ENCODE results near the gene TSPYL1. TPM values are rescaled to one million over a fixed set of nuclear protein-coding genes. Genes with fewer than 3 reads are reported as not detected.
"Not testable (repeated sequence)": the region's sequence is repeated elsewhere in the genome, so short reads cannot be mapped to it uniquely, and the experiment has no call there.

Gene TSPYL1
- polyA plus RNA-seq, 1 donor from 2014 or later: 84.8 TPM

DNA sequence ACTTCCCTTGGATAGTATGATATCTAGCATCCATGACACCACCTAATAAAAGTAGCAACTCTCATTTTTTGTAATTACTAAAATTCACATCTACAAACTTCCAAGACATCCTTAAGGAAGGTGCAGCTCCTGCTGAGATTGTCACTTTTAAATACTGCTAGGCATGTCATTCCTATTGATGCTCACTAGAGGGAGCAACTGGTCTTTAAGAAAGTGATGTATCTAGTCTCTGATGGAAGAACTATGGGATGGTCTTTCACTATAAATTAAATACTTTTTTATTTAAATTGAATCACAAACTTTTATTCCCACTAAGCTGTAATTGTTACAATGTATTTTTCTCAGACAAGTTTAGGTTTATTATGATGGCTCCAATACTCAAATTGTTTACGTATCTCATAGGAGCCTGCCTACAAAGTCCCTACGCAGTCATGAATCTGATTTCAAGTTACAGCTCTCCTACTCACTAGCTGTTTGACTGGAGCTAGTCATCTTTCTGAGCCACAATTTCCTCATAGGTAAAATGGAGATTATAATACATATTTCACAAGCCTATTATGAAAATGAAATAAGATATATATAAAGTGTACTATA is 8.1 kb upstream of the TSPYL1 start:
- Histone ChIP-seq H3K4me3 (ENCODE audit: low read length) (no peak overlapping the region), H4K20me1 (ENCODE audit: insufficient read depth) (no peaks in the 10 kb centered on the region), H2AFZ (ENCODE audit: low read depth, low read length) (no peak overlapping the region), H3K4me2 (ENCODE audit: low read length) (no peak overlapping the region), H3K27me3 (ENCODE audit: insufficient read depth, low read depth, low read length) (no peaks in the 10 kb centered on the region), H3K79me2 (replicated peaks; ENCODE audit: insufficient read depth, low read length) (no peaks in the 10 kb centered on the region), H3K36me3 (ENCODE audit: insufficient read depth, low read length) (no peaks in the 10 kb centered on the region), H3K9ac (ENCODE audit: low read length) (no peak overlapping the region), H3K9me2 (ENCODE audit: insufficient read depth, low read length) (no peaks in the 10 kb centered on the region), H3K9me3 (ENCODE audit: low read length) (no peaks in the 10 kb centered on the region), H3F3A (ENCODE audit: insufficient read depth, low read length, poor library complexity, severe bottlenecking) (no peaks in the 10 kb centered on the region), H3K27ac (ENCODE audit: low read length) (no peak overlapping the region)
- TF ChIP-seq RAD21 (conservative IDR thresholded peaks at IDR 0.05): peak; percentile 84
- TF ChIP-seq, protein P1, sequence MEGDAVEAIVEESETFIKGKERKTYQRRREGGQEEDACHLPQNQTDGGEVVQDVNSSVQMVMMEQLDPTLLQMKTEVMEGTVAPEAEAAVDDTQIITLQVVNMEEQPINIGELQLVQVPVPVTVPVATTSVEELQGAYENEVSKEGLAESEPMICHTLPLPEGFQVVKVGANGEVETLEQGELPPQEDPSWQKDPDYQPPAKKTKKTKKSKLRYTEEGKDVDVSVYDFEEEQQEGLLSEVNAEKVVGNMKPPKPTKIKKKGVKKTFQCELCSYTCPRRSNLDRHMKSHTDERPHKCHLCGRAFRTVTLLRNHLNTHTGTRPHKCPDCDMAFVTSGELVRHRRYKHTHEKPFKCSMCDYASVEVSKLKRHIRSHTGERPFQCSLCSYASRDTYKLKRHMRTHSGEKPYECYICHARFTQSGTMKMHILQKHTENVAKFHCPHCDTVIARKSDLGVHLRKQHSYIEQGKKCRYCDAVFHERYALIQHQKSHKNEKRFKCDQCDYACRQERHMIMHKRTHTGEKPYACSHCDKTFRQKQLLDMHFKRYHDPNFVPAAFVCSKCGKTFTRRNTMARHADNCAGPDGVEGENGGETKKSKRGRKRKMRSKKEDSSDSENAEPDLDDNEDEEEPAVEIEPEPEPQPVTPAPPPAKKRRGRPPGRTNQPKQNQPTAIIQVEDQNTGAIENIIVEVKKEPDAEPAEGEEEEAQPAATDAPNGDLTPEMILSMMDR (IDR thresholded peaks at IDR 0.05; ENCODE audit: poor library complexity, severe bottlenecking): peak; percentile 85
- peak; percentile 85 for TF ChIP-seq SMC3 (conservative IDR thresholded peaks at IDR 0.05; ENCODE audit: poor library complexity)
- TF ChIP-seq EZH2 (IDR thresholded peaks at IDR 0.05; ENCODE audit: borderline replicate concordance, insufficient read depth, low read length, poor library complexity, severe bottlenecking): no peak

DNA sequence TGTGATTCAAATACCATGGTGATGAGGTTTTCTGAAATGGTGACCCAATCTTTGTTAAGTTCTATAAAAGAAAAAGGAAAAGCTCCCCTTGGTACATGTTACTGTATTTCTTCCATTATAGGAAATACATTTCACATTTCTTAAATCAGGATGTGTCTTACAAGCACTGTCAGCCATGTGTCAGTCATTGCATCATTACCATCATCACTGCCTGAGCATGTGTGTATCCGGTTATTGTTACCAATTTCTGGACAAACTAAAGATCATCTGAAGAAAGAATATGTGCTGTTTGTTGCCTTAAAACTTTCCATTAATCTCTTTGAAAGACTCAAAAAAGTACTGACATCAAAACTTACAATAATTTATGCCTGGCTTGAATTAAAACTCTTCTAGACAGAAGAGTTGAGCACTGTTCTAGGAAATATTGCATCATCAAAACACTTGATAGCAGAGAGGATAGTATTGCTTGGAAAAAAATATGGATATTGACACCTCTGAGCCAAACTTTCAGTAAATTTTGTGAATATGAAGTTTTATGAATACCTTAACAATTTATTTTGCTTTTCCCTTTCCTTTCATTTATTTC is 7.1 kb upstream of the TSPYL1 start:
- no peaks in the 10 kb centered on the region for H3K27me3 ChIP-seq (ENCODE audit: insufficient read depth, low read depth, low read length)
- TF ChIP-seq SMC3 (conservative IDR thresholded peaks at IDR 0.05; ENCODE audit: poor library complexity) (no peak), MXI1 (conservative IDR thresholded peaks at IDR 0.05; ENCODE audit: poor library complexity, severe bottlenecking) (no peak), TAF1 (IDR thresholded peaks at IDR 0.05; ENCODE audit: low read depth) (no peak), POLR2AphosphoS5 (IDR thresholded peaks at IDR 0.05) (no peak), EZH2 (IDR thresholded peaks at IDR 0.05; ENCODE audit: borderline replicate concordance, insufficient read depth, low read length, poor library complexity, severe bottlenecking) (no peak), EP300 (conservative IDR thresholded peaks at IDR 0.05; ENCODE audit: poor library complexity, severe bottlenecking) (no peak)
- TF ChIP-seq, protein P1 (IDR thresholded peaks at IDR 0.05; ENCODE audit: poor library complexity, severe bottlenecking): no peak
- TF ChIP-seq, protein P2, sequence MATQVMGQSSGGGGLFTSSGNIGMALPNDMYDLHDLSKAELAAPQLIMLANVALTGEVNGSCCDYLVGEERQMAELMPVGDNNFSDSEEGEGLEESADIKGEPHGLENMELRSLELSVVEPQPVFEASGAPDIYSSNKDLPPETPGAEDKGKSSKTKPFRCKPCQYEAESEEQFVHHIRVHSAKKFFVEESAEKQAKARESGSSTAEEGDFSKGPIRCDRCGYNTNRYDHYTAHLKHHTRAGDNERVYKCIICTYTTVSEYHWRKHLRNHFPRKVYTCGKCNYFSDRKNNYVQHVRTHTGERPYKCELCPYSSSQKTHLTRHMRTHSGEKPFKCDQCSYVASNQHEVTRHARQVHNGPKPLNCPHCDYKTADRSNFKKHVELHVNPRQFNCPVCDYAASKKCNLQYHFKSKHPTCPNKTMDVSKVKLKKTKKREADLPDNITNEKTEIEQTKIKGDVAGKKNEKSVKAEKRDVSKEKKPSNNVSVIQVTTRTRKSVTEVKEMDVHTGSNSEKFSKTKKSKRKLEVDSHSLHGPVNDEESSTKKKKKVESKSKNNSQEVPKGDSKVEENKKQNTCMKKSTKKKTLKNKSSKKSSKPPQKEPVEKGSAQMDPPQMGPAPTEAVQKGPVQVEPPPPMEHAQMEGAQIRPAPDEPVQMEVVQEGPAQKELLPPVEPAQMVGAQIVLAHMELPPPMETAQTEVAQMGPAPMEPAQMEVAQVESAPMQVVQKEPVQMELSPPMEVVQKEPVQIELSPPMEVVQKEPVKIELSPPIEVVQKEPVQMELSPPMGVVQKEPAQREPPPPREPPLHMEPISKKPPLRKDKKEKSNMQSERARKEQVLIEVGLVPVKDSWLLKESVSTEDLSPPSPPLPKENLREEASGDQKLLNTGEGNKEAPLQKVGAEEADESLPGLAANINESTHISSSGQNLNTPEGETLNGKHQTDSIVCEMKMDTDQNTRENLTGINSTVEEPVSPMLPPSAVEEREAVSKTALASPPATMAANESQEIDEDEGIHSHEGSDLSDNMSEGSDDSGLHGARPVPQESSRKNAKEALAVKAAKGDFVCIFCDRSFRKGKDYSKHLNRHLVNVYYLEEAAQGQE (IDR thresholded peaks at IDR 0.05; ENCODE audit: borderline replicate concordance): no peak
- H3K4me2 ChIP-seq (ENCODE audit: low read length): no peak overlapping the region
- H3K79me2 ChIP-seq (replicated peaks; ENCODE audit: insufficient read depth, low read length): no peaks in the 10 kb centered on the region
- H3K9me3 ChIP-seq (ENCODE audit: low read length): no peaks in the 10 kb centered on the region
- no peaks in the 10 kb centered on the region for H3K36me3 ChIP-seq (ENCODE audit: insufficient read depth, low read length)
- H4K20me1 ChIP-seq (ENCODE audit: insufficient read depth): no peaks in the 10 kb centered on the region
- no peak overlapping the region for H3K27ac ChIP-seq (ENCODE audit: low read length)
- H3K9ac ChIP-seq (ENCODE audit: low read length): no peak overlapping the region
- no peak overlapping the region for H3K4me3 ChIP-seq (ENCODE audit: low read length)
- no peaks in the 10 kb centered on the region for H3K9me2 ChIP-seq (ENCODE audit: insufficient read depth, low read length)
- no peaks in the 10 kb centered on the region for H3F3A ChIP-seq (ENCODE audit: insufficient read depth, low read length, poor library complexity, severe bottlenecking)
- H2AFZ ChIP-seq (ENCODE audit: low read depth, low read length): no peak overlapping the region

DNA sequence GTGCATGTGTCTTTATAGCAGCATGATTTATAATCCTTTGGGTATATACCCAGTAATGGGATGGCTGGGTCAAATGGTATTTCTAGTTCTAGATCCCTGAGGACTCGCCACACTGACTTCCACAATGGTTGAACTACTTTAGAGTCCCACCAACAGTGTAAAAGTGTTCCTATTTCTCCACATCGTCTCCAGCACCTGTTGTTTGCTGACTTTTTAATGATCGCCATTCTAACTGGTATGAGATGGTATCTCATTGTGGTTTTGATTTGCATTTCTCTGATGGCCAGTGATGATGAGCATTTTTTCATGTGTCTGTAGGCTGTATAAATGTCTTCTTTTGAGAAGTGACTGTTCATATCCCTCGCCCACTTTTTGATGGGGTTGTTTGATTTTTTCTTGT is 5.3 kb upstream of the TSPYL1 start:
- H3K27ac ChIP-seq (ENCODE audit: low read length); H3K4me2 ChIP-seq (ENCODE audit: low read length): not testable (repeated sequence)

More for the DNA sequence above, 5.3 kb upstream of the TSPYL1 start:
- not testable (repeated sequence) for H3K9me3 ChIP-seq (ENCODE audit: low read length); H3K9ac ChIP-seq (ENCODE audit: low read length); H3K4me3 ChIP-seq (ENCODE audit: low read length); H2AFZ ChIP-seq (ENCODE audit: low read depth, low read length); H3K79me2 ChIP-seq (replicated peaks; ENCODE audit: insufficient read depth, low read length); H3K36me3 ChIP-seq (ENCODE audit: insufficient read depth, low read length); H4K20me1 ChIP-seq (ENCODE audit: insufficient read depth); H3F3A ChIP-seq (ENCODE audit: insufficient read depth, low read length, poor library complexity, severe bottlenecking); H3K27me3 ChIP-seq (ENCODE audit: insufficient read depth, low read depth, low read length); H3K9me2 ChIP-seq (ENCODE audit: insufficient read depth, low read length)
